ENCODE measurements around the gene CHM.
A peak's percentile ranks its signal among the peaks of the same experiment; 100 is the strongest.
"Not testable (repeated sequence)": the region's sequence is repeated elsewhere in the genome, so short reads cannot be mapped to it uniquely, and the experiment has no call there.

Gene CHM, protein sequence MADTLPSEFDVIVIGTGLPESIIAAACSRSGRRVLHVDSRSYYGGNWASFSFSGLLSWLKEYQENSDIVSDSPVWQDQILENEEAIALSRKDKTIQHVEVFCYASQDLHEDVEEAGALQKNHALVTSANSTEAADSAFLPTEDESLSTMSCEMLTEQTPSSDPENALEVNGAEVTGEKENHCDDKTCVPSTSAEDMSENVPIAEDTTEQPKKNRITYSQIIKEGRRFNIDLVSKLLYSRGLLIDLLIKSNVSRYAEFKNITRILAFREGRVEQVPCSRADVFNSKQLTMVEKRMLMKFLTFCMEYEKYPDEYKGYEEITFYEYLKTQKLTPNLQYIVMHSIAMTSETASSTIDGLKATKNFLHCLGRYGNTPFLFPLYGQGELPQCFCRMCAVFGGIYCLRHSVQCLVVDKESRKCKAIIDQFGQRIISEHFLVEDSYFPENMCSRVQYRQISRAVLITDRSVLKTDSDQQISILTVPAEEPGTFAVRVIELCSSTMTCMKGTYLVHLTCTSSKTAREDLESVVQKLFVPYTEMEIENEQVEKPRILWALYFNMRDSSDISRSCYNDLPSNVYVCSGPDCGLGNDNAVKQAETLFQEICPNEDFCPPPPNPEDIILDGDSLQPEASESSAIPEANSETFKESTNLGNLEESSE

DNA sequence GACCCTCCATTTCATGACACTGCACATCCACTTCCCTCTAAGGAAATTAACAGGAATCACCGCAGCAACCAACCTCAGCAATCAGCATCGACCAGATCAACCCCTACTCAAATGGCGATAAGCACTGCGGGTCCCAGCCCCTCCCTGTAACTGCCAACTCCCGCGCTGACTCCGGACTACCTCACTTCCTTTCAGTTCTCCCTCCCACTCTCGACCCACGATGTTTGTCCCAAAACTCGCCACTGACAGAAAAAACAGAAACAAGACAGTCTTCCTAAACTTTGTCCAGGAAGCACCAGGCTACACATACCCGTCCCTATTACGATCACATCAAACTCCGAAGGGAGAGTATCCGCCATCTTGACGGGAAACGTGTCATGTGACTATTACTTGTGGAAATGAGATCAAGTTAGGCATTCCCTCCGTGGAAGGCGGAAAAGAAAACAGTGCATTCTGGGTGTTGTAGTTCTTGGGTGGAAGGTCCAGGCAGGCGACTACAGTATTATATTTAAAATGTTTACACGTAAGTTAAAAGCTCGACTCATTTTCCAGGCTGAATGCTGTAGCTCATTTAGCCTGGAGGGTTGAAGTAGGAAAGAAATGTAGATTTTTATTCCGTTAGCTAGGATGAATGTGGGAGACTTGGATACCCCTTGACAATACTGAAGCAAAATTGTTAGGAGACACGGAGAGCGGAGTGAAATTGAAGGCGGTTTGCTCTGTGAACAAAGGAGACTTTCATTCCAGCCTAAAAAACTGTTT, at the start of gene CHM:
CHM (minus strand) TSS at position 385 of the 762 bp plus-strand sequence; CDS start at position 359, 26 bp downstream.
- peak; percentile 48 for DNase-seq (ENCODE audit: low read depth)

DNA sequence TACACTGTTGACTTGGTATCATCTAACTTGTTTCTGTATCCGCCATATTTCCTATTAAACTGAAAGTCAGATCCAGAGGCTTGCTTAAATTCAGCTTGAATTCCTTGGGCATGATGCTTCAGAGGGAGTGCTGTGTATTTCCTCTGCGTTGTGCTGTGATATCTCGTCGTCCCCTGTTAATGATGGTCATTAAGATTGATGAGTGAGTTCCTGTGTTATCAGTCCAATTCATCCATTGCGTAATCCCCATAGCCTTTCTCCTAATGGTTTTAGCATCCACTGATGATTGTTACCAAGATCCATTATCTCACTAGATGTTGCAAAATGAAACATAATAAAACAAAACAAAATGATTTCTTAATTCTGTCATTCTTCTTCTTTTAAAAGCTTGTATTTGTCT, 31.3 kb upstream of the CHM start:
- no peak for DNase-seq (ENCODE audit: low read depth)

DNA sequence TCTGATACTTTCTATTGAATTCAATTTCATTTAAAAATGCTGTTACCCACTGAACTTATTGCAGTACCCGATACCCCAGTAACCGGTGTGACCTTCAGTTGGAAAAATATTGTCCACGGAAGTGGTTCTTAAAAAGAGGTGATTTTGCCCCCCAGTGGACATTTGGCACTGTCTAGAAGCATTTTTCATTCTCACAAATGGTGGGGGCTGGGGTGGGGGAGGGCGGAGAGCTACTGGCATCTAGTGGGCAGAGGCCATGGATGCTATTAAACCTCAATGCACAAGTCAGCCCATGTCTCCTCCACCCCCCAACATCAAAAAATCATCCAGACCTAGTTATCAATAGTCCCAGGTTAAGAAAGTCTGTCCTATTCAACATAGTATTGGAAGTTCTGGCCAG, 19.6 kb upstream of the CHM start:
- no peak for DNase-seq (ENCODE audit: low read depth)

DNA sequence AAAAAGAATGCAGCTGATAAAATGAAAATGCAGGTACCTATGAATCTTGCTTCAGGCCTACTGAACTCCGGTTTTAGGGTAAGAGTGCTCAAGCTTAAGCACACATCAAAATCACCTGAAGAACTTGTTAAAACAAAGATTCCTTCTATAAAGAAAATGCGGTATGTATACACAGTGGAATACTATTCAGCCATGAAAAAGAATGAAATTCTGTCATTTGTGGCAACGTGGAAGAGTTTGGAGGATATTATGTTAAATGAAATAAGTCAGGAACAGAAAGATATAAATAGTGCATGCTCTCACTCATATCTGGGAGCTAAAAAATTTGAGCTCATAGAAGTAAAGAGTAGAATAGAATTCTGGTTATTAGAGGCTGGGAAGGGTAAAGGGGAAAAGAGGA, 14.0 kb upstream of the CHM start:
- DNase-seq (ENCODE audit: low read depth), result no peak

DNA sequence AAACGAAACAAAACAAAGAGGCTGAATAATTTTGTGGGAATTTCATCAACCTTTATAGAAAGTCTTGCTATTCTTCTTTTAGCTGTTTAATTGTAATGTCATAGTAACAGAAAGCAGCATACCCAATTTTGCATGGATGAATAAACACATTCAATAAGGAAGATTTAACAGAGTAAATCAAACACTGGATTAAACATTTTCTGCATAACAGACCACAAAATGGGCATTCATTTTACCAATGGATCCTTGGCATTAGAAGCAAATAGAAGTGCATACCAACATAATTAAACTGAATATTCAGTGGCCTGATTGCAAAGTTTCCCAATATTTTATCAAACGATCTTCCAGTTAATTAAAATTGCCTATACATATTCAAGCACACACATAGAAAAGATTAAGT, 4.4 kb upstream of the CHM start:
- no peak for DNase-seq (ENCODE audit: low read depth)

DNA sequence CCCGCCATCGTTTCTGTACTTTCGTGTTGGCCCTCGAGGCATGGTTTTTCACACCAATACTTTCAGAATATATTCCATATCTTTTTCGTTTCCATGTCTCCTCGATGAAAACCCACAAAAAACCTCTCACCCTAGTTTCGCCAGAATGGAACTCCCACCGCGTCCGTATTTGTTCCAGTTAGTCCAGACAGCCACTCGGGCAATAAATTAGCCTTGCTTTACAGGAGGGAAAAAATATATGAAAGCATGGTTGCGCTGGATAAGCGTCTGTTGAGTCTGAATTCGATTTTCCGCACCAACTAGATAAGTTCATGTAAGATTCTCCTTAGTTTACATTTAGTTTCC, 550 bp upstream of the CHM start:
- DNase-seq (ENCODE audit: low read depth), result no peak

DNA sequence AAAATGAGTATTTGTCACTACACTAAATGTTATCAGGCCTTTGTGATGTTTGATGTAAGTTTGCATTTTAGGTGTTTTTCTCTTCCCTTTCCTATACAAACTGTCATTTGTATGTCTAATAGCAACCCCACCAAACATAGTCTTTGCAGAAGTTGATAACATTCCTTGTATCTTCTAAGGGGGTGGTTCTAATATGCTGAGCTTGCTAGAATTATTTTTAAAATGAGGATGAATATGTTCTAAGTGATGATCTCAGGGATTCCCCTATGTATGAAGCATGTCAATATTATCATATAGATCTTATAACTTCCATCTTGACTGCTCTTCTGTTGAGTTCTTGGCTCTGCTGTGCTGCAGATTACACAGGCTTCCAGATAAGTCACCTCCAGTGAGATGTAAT, 3.1 kb downstream of the CHM start:
- no peak for DNase-seq (ENCODE audit: low read depth)

DNA sequence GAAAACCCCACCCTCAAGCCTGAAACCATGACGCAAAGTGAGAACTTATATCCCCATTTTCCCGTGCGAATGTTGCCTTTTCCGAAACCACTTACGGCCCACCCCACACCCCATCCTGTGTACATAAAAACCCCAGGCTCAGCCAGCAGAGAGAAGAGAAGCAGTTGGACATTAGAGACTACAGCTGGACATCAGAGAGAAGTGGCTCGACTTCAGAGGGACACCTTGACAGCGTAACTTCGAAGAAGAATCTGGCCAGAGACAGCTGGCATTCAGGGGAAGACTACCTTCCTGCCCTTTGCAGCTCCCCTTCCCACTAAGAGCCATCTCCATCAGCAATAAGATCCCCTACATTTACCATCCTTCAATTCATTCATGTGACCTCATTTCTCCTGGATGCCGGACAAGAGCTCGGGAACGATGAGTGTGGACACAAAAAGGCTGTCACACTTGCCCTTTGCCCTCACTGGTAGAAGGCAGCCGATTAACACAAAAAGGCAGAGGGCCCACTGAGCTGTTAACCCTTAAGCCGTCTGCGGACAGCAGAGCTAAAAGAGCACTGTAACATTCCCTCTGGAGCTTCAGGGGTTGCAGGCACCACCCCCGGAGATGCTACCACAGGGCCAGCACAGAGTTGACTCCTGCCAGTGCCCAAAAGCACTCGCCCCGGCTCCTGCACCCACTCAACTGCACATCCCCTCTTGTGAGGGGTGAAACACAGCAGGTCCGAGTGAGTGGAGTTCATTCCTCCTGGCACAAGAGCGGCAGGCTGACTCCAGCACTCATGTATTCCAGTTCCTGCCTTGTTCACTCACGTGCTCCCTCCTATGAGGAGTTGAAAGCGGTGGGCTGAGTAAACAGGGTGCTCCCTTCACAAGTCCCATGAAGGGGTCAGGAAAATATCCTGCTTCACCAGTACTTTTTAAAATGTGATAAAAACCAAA, 7.5 kb downstream of the CHM start:
- no peak for DNase-seq (ENCODE audit: low read depth)

DNA sequence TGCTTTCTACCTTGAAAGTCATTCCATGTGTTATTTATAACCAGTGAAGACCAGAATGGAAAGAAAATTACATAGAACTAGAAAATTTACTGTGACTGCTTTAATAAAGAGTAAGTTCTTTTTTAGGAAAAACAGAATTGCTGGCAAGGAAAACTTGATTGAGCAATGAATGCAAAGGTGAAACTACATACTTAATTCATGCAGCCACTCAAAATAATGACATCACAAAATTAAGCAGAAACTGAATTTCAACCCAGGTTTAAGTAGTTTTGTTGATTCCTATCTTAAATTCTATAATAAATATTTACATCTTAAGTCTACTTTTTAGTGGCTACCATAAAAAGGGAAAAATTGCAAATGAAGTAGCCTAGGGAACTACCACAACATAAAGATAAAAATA, 14.0 kb downstream of the CHM start:
- DNase-seq (ENCODE audit: low read depth), result no peak

DNA sequence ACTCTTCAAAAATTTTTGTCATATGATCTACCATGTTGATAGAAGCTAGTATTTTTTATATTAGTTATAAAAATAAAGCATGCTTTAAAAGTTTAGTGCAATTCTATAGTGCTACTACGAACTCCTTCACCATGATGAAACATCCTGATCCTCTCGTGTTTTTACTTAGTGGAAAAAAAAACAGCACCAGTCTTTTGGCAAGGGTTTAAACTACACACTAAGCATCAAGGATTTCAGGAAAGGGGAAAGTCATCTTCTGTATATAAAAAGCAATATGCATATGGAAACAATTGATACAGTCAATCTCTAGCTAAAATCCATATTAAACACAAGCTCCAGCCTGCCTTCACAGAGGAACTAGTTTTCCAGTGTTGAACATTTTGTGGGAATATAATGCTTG, 18.7 kb downstream of the CHM start:
- no peak for DNase-seq (ENCODE audit: low read depth)

DNA sequence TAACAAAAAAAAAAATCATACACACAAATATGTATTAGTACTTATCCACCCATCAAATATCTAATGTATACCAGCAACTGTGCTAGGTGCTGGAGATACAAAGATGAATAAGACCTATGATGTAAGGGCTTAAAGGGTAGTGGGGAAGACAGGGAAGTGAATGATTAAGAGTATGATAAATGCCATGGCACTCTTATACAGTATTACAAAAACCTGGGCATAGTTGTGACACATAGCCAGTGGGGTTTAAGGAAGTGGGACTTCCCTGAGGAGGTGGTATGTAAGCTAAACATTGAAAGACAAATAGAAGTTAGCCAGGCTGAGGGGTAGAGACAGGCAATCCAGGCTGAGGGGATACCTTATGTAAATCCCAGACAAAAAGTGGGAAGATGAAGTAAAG, 23.5 kb downstream of the CHM start:
- DNase-seq (ENCODE audit: low read depth), result no peak

DNA sequence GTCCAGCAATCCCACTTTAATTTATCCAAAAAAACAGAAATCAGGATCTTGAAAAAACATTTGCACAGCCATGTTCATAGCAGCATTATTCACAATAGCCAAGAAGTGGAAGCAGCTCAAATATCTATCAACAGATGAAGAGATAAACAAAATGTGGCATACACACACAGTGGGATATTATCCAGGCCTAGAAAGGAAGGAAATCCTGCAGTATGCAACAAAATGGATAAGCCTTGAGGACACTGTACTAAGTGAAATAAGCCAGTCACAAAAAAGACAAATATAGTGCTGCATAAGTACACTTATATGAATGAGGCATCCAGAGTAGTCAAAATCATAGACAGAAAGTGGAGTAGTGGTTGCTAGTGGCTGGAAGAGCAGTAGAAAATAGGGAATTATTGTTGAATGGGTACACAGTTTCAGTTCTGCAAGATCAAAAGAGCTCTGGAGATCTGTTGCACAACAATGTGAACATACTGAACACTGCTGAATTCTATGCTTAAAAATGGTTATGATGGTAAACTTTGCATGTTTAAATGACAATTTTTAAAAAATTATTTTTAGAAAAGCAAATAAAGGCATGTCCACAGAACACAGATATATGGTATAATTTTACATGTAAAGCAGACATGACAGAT, 25.6 kb downstream of the CHM start:
- no peak for DNase-seq (ENCODE audit: low read depth)

DNA sequence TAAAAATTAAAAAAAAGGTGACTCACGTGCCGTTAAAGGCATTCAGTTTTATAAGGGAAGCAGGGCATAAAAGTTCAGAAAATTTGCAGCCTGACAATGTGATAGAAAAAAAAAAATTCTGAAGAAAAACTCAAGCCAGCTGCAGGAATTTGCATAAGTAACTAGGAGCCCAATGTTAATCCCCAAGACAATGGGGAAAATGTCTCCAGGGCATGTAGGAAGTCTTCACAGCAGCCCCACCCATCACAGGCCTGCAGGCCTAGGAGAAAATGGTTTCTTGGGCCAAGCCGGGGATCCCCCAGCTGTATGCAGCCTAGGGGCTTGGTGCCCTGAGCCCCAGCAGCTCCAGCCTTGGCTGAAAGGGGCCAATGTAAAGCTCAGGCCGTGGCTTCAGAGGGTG, 31.2 kb downstream of the CHM start:
- no peak for DNase-seq (ENCODE audit: low read depth)

DNA sequence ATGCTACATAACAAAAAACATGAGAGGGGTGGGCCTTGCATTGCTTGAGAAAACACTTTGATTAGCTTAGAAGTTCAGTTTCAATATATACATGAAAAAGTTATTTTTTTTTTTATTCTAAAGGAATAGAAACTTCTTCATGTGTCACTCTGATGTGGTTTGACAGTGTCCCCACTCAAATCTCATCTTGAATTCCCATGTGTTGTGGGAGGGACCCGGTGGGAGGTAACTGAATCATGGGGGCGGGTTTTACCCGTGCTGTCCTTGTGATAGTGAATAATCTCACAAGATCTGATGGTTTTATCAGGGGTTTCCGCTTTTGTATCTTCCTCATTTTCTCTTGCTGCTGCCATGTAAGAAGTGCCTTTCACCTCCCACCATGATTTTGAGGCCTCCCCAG, 32.4 kb downstream of the CHM start:
- DNase-seq (ENCODE audit: low read depth), result not testable (repeated sequence)

DNA sequence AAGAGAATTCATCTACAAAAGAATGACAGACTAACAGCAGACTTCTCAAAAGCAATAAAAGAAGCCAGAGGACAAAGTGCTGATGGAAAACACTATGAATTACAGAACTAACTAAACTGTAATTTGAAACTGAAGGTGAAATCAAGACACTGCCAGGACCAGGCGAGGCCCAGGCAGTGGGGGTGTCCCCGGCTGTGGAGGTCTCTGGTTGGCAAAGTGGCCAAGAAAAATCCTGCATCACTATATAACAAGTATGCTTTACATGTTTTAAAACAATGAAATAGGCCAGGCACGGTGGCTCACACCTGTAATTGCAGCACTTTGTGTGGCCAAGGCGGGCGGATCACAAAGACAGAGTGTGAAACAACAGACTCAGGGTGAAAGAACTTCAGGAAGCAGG, 32.9 kb downstream of the CHM start:
- no peak for DNase-seq (ENCODE audit: low read depth)

DNA sequence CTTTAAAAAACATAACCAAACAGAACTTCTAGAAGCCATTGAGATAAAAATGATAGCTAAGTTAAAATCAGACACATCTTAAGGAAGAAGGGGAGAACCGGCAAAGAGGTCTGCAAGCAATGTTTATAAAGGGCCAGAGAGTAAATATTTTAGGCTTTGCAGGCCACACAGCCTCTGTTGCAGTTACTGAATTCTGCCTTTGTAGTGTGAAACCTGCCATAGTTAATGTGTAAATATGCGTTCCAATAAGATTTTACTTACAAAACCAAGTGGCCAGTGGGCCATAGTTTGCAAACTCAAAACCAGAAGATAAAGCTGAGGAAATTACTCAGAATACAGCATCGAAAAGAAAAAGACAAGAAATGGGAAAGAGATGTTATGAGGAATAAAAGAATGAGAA, 33.6 kb downstream of the CHM start:
- DNase-seq (ENCODE audit: low read depth), result no peak

DNA sequence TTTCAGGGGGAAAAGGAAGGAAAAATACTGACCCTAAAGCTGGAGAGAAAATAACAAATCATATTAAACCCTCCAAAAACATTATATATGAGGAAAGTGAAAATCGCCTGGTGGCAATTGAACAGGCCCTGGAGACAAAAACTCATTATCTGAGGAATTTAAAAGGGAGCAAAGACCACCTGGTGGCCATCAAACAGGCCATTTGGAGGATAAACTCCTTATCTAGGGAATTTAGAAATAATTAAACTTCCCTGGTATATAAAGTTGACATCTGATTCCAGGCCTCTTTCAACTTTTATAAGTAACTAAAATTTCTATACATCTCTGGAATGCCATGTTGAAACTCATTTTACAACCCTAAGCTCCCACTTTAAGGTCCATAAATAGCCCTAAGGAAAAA, 35.2 kb downstream of the CHM start:
- no peak for DNase-seq (ENCODE audit: low read depth)

DNA sequence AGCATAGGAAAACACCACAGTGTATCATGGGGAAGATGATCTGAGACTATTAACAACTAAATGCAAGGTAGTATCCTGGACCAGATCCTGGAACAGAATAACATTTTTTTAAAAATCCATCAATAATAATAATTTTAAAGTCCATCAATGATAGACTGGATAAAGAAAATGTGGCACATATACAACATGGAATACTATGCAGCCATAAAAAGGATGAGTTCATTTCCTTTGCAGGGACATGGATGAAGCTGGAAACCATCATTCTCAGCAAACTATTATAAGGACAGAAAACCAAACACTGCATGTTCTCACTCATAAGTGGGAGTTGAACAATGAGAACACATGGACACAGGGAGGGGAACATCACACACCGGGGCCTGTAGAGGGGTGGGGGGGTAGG, 37.6 kb downstream of the CHM start:
- not testable (repeated sequence) for DNase-seq (ENCODE audit: low read depth)

DNA sequence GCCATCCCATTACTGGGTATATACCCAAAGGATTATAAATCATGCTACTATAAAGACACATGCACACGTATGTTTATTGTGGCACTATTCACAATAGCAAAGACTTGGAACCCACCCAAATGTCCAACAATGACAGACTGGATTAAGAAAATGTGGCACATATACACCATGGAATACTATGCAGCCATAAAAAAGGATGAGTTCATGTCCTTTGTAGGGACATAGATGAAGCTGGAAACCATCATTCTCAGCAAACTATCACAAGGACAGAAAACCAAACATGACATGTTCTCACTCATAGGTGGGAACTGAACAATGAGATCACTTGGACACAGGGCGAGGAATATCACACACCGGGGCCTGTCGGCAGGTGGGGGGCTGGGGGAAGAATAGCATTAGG, 39.5 kb downstream of the CHM start:
- DNase-seq (ENCODE audit: low read depth), result not testable (repeated sequence)

DNA sequence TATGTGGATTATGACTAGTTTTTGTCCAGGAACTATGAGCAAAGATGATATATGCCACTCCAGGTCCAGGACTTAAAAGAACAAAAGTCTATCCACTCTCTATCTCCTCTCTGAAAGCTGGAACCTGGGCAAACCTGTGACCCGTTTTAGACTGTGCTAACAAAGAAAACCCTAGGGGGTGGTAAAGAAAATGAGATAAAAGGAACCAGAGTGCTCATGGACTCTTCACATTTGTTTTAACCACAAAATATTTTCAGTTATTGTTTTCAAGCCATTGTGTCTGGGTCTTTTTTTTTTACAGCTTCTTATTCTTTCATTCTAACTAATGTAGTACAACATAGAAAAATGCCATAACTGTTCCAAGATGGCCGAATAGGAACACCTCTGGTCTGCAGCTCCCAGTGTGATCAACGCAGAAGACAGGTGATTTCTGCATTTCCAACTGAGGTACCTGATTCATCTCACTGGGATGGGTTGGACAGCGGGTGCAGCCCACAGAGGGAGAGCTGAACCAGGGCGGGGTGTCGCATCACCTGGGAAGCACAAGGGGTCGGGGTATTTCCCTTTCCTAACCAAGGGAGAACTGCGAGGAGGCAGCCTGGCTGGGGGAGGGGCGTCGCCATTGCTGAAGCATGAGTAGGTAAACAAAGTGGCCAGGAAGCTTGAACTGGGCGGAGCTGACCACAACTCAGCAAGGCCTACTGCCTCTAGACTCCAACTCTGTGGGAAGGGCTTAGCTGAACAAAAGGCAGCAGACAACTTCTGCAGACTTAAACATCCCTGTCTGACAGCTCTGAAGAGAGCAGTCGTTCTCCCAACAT, 45.1 kb downstream of the CHM start:
- no peak for DNase-seq (ENCODE audit: low read depth)

DNA sequence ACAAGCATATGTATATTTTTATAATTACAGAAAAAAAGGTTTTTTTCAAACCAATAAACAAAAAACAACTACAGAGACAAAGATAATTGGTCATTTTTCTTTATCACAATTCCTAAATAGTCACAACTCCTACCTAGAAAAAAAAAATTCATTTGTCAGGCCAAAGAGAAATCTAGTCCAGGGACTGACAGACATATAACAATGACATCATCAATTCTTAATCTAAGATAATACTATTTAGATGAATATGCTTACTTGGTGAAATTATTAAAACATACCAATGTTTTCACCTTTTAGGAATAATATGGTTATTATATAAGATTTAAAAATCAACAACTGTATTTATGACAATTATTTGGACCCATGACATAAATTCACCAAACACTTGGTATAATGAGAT, 48.4 kb downstream of the CHM start:
- no peak for DNase-seq (ENCODE audit: low read depth)

Data from GM04503 (cell line).